Measurements from ENCODE around the gene CXCR6. TPM values are rescaled to one million over a fixed set of nuclear protein-coding genes. Genes with fewer than 3 reads are reported as not detected.

Gene CXCR6
- total and polyA plus RNA-seq, 5 donors = 0.18 to 0.53 (median 0.40) TPM; not detected in 1

GRCh38 chr3:45949432-45949831 lies 6.2 kb downstream of the CXCR6 start:
- DNase-seq (no peak), ATAC-seq (no peak)
- H3K9me3 ChIP-seq (ENCODE audit: control insufficient read depth, low read length) = no peaks in the 10 kb centered on the region
- WGBS = 94% methylated on average over 4 of the region's 4 CpGs
- H3K27ac ChIP-seq (ENCODE audit: low read length) = no peak overlapping the region
- intact Hi-C loops (cut with DNase I) = no loop called here
- no peaks in the 10 kb centered on the region for H3K27me3 ChIP-seq (ENCODE audit: control insufficient read depth, insufficient read depth)
- no peak overlapping the region for H3K4me3 ChIP-seq (ENCODE audit: low read length)
- no peaks in the 10 kb centered on the region for H3K4me1 ChIP-seq (ENCODE audit: control insufficient read depth, insufficient read depth, low read length)

- no peak for DNase-seq
- H3K4me1 ChIP-seq (ENCODE audit: control insufficient read depth, insufficient read depth, low read length) = no peaks in the 10 kb centered on the region
Measured at GRCh38 chr3:45950131-45950530, 6.9 kb downstream of the CXCR6 start.

GRCh38 chr3:45950686-45951600 lies 7.7 kb downstream of the CXCR6 start:
- DNase-seq (no peak), ATAC-seq (peak; percentile 6 to 16)
- H3K9me3 ChIP-seq (ENCODE audit: control insufficient read depth, low read length) = no peaks in the 10 kb centered on the region

More at GRCh38 chr3:45950131-45950530, 6.9 kb downstream of the CXCR6 start:
- WGBS = 97% methylated on average over 2 of the region's 2 CpGs
- H3K4me3 ChIP-seq (ENCODE audit: low read length) = no peak overlapping the region
- ATAC-seq = no peak
- H3K27me3 ChIP-seq (ENCODE audit: control insufficient read depth, insufficient read depth) = no peaks in the 10 kb centered on the region
- intact Hi-C loops (cut with DNase I) = no loop called here
- H3K27ac ChIP-seq (ENCODE audit: low read length) = no peak overlapping the region
- H3K9me3 ChIP-seq (ENCODE audit: control insufficient read depth, low read length) = no peaks in the 10 kb centered on the region

GRCh38 chr3:45951946-45952345 lies 8.7 kb downstream of the CXCR6 start:
- H3K27ac ChIP-seq (ENCODE audit: low read length) = no peak overlapping the region

More at GRCh38 chr3:45950686-45951600, 7.7 kb downstream of the CXCR6 start:
- Histone ChIP-seq H3K27ac (ENCODE audit: low read length) (no peak overlapping the region), H3K4me1 (ENCODE audit: control insufficient read depth, insufficient read depth, low read length) (no peaks in the 10 kb centered on the region), H3K27me3 (ENCODE audit: control insufficient read depth, insufficient read depth) (no peaks in the 10 kb centered on the region), H3K4me3 (ENCODE audit: low read length) (no peak overlapping the region)
- intact Hi-C loops (cut with DNase I) = no loop called here
- WGBS = 93% methylated on average over 6 of the region's 6 CpGs

GRCh38 chr3:45952456-45952855 lies 9.2 kb downstream of the CXCR6 start:
- DNase-seq = no peak
- no peak overlapping the region for H3K4me3 ChIP-seq (ENCODE audit: low read length)
- intact Hi-C loops (cut with DNase I) = no loop called here
- 61% methylated on average over 4 of the region's 4 CpGs for WGBS
- no peaks in the 10 kb centered on the region for H3K27me3 ChIP-seq (ENCODE audit: control insufficient read depth, insufficient read depth)
- no peak overlapping the region for H3K27ac ChIP-seq (ENCODE audit: low read length)
- H3K4me1 ChIP-seq (ENCODE audit: control insufficient read depth, insufficient read depth, low read length) = no peaks in the 10 kb centered on the region
- no peak for ATAC-seq
- H3K9me3 ChIP-seq (ENCODE audit: control insufficient read depth, low read length) = no peaks in the 10 kb centered on the region

More at GRCh38 chr3:45951946-45952345, 8.7 kb downstream of the CXCR6 start:
- no peaks in the 10 kb centered on the region for H3K9me3 ChIP-seq (ENCODE audit: control insufficient read depth, low read length)
- no peak overlapping the region for H3K4me3 ChIP-seq (ENCODE audit: low read length)
- WGBS = 84% methylated on average over 6 of the region's 6 CpGs
- intact Hi-C loops (cut with DNase I) = no loop called here
- no peaks in the 10 kb centered on the region for H3K4me1 ChIP-seq (ENCODE audit: control insufficient read depth, insufficient read depth, low read length)
- no peaks in the 10 kb centered on the region for H3K27me3 ChIP-seq (ENCODE audit: control insufficient read depth, insufficient read depth)
- DNase-seq = no peak
- ATAC-seq = no peak

- Histone ChIP-seq H3K27ac (ENCODE audit: low read length) (no peak overlapping the region), H3K4me3 (ENCODE audit: low read length) (no peak overlapping the region), H3K4me1 (ENCODE audit: control insufficient read depth, insufficient read depth, low read length) (no peaks in the 10 kb centered on the region), H3K27me3 (ENCODE audit: control insufficient read depth, insufficient read depth) (no peaks in the 10 kb centered on the region), H3K9me3 (ENCODE audit: control insufficient read depth, low read length) (no peaks in the 10 kb centered on the region)
- 72% methylated on average over 4 of the region's 4 CpGs for WGBS
- no peak for DNase-seq
- ATAC-seq = no peak
- intact Hi-C loops (cut with DNase I) = no loop called here
Measured at GRCh38 chr3:45953536-45953935, 10.3 kb downstream of the CXCR6 start.

- no peak overlapping the region for H3K4me3 ChIP-seq (ENCODE audit: low read length)
- DNase-seq (no peak), ATAC-seq (no peak)
- no peak overlapping the region for H3K27ac ChIP-seq (ENCODE audit: low read length)
- no peaks in the 10 kb centered on the region for H3K4me1 ChIP-seq (ENCODE audit: control insufficient read depth, insufficient read depth, low read length)
- no peaks in the 10 kb centered on the region for H3K27me3 ChIP-seq (ENCODE audit: control insufficient read depth, insufficient read depth)
- intact Hi-C loops (cut with DNase I) = no loop called here
- 97% methylated on average over 3 of the region's 3 CpGs for WGBS
- H3K9me3 ChIP-seq (ENCODE audit: control insufficient read depth, low read length) = no peaks in the 10 kb centered on the region
Measured at GRCh38 chr3:45954306-45954705, 11.0 kb downstream of the CXCR6 start.

GRCh38 chr3:45955017-45955647 lies 11.9 kb downstream of the CXCR6 start:
- Histone ChIP-seq H3K4me3 (ENCODE audit: low read length) (no peak overlapping the region), H3K4me1 (ENCODE audit: control insufficient read depth, insufficient read depth, low read length) (no peaks in the 10 kb centered on the region), H3K27me3 (ENCODE audit: control insufficient read depth, insufficient read depth) (no peaks in the 10 kb centered on the region), H3K9me3 (ENCODE audit: control insufficient read depth, low read length) (no peaks in the 10 kb centered on the region), H3K27ac (ENCODE audit: low read length) (no peak overlapping the region)
- intact Hi-C loops (cut with DNase I) = no loop called here
- DNase-seq = no peak
- no peak for ATAC-seq
- 79% methylated on average over 11 of the region's 11 CpGs for WGBS

GRCh38 chr3:45955706-45956105 lies 12.4 kb downstream of the CXCR6 start:
- intact Hi-C loops (cut with DNase I) = no loop called here
- H3K9me3 ChIP-seq (ENCODE audit: control insufficient read depth, low read length) = no peaks in the 10 kb centered on the region
- H3K4me1 ChIP-seq (ENCODE audit: control insufficient read depth, insufficient read depth, low read length) = no peaks in the 10 kb centered on the region
- DNase-seq = no peak
- H3K27me3 ChIP-seq (ENCODE audit: control insufficient read depth, insufficient read depth) = no peaks in the 10 kb centered on the region
- no peak overlapping the region for H3K27ac ChIP-seq (ENCODE audit: low read length)
- 96% methylated on average over 4 of the region's 4 CpGs for WGBS
- no peak for ATAC-seq
- H3K4me3 ChIP-seq (ENCODE audit: low read length) = no peak overlapping the region

- no peaks in the 10 kb centered on the region for H3K4me1 ChIP-seq (ENCODE audit: control insufficient read depth, insufficient read depth, low read length)
- peak overlapping the region; percentile 1 for H3K27ac ChIP-seq (ENCODE audit: low read length)
- no peaks in the 10 kb centered on the region for H3K9me3 ChIP-seq (ENCODE audit: control insufficient read depth, low read length)
- intact Hi-C loops (cut with DNase I) = no loop called here
- DNase-seq = no peak
- H3K4me3 ChIP-seq (ENCODE audit: low read length) = no peak overlapping the region
- WGBS = 52% methylated on average over 5 of the region's 5 CpGs
- no peaks in the 10 kb centered on the region for H3K27me3 ChIP-seq (ENCODE audit: control insufficient read depth, insufficient read depth)
- ATAC-seq = no peak
Measured at GRCh38 chr3:45957586-45957985, 14.3 kb downstream of the CXCR6 start.

GRCh38 chr3:45958321-45958791 lies 15.1 kb downstream of the CXCR6 start:
- Histone ChIP-seq H3K4me3 (ENCODE audit: low read length) (no peak overlapping the region), H3K4me1 (ENCODE audit: control insufficient read depth, insufficient read depth, low read length) (no peaks in the 10 kb centered on the region)
- intact Hi-C loops (cut with DNase I) = no loop called here

More at GRCh38 chr3:45958321-45958791, 15.1 kb downstream of the CXCR6 start:
- H3K27ac ChIP-seq (ENCODE audit: low read length) = peak overlapping the region; percentile 63
- WGBS = 83% methylated on average over 6 of the region's 6 CpGs
- ATAC-seq = peak; percentile 46 to 62
- no peaks in the 10 kb centered on the region for H3K9me3 ChIP-seq (ENCODE audit: control insufficient read depth, low read length)
- no peaks in the 10 kb centered on the region for H3K27me3 ChIP-seq (ENCODE audit: control insufficient read depth, insufficient read depth)
- no peak for DNase-seq

All from right cardiac atrium (tissue), 5 donors.